HL-60 (cell line): ENCODE measurements around the gene TGM5.

Experiments used
- DNase-seq, 2 experiments: peaks; one replicate each; pipeline ENCODE4 v3.0.0-alpha.2; 2010 to 2020; ENCODE audit warnings: low read depth in 1 of 2, low spot score in 1 of 2
- H3K27ac ChIP-seq: fragments of 250-450 bp; sonication (Bioruptor Pico); replicated peaks from 2 replicates; pipeline ENCODE4 v1.5.1; 2020; ENCODE audit warnings: mild to moderate bottlenecking, moderate library complexity
- H3K27me3 ChIP-seq: fragments of 250-450 bp; sonication (Bioruptor Pico); 2 replicates; pipeline ENCODE4 v1.5.1; 2021; ENCODE audit warnings: mild to moderate bottlenecking, moderate library complexity; ENCODE audit not compliant: insufficient read depth, poor library complexity, severe bottlenecking
- H3K4me3 ChIP-seq: replicated peaks from 2 replicates; pipeline ENCODE4 v1.5.1; 2011; ENCODE audit warnings: mild to moderate bottlenecking, control low read depth, low read length; ENCODE audit not compliant: insufficient read depth
- GABPA ChIP-seq: IDR thresholded peaks from 2 replicates; pipeline ENCODE4 v1.6.1; 2012; ENCODE audit warnings: low read depth
- POLR2AphosphoS5 ChIP-seq: IDR thresholded peaks from 2 replicates; pipeline ENCODE4 v1.6.1; 2012; ENCODE audit warnings: low read depth
- SPI1 ChIP-seq: IDR thresholded peaks from 2 replicates; pipeline ENCODE4 v1.6.1; 2012; ENCODE audit warnings: low read depth, mild to moderate bottlenecking, borderline replicate concordance
- TF ChIP-seq, protein P1 (sequence below): IDR thresholded peaks from 2 replicates; pipeline ENCODE4 v1.6.1; 2012; ENCODE audit warnings: low read depth; ENCODE audit not compliant: insufficient replicate concordance
- TF ChIP-seq, protein P2 (sequence below): IDR thresholded peaks from one replicate; pipeline ENCODE4 v1.5.1; 2011; ENCODE audit warnings: low read length, control low read depth, inconsistent platforms; ENCODE audit not compliant: insufficient read depth

Gene TGM5

DNA sequence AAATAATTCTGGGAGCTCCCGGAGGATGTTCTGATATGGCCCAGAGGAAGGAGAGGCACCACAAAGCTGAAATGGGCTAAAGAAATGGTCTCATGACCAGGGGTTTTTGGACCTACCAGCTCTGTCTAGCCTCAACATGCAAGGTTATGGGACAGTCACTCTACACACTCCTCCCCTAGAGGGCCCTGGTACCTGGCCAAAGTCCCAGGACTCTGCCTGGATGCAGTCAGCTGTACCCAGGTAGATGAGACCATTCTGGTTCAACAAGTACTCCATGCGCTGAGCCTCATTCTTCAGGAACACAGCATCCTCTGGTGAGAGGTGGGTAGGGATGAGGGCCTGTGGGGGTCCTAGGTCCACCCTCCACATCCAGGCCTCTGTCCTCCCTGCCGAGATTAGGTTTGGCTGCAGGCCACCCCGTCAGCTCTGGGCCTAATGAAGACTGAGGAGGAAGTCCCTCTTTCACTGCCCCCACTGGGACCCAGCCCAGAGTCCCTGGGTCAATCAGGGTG lies 55.4 kb downstream of the TGM5 start:
- Histone ChIP-seq H3K4me3 (no peak overlapping the region), H3K27me3 (peaks cover 2% of the 10 kb centered on the region), H3K27ac (no peak overlapping the region)
- no peak for DNase-seq
- TF ChIP-seq, protein P1, sequence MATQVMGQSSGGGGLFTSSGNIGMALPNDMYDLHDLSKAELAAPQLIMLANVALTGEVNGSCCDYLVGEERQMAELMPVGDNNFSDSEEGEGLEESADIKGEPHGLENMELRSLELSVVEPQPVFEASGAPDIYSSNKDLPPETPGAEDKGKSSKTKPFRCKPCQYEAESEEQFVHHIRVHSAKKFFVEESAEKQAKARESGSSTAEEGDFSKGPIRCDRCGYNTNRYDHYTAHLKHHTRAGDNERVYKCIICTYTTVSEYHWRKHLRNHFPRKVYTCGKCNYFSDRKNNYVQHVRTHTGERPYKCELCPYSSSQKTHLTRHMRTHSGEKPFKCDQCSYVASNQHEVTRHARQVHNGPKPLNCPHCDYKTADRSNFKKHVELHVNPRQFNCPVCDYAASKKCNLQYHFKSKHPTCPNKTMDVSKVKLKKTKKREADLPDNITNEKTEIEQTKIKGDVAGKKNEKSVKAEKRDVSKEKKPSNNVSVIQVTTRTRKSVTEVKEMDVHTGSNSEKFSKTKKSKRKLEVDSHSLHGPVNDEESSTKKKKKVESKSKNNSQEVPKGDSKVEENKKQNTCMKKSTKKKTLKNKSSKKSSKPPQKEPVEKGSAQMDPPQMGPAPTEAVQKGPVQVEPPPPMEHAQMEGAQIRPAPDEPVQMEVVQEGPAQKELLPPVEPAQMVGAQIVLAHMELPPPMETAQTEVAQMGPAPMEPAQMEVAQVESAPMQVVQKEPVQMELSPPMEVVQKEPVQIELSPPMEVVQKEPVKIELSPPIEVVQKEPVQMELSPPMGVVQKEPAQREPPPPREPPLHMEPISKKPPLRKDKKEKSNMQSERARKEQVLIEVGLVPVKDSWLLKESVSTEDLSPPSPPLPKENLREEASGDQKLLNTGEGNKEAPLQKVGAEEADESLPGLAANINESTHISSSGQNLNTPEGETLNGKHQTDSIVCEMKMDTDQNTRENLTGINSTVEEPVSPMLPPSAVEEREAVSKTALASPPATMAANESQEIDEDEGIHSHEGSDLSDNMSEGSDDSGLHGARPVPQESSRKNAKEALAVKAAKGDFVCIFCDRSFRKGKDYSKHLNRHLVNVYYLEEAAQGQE, result no peak
- TF ChIP-seq POLR2AphosphoS5 (no peak), SPI1 (no peak), GABPA (no peak)
- TF ChIP-seq, protein P2, sequence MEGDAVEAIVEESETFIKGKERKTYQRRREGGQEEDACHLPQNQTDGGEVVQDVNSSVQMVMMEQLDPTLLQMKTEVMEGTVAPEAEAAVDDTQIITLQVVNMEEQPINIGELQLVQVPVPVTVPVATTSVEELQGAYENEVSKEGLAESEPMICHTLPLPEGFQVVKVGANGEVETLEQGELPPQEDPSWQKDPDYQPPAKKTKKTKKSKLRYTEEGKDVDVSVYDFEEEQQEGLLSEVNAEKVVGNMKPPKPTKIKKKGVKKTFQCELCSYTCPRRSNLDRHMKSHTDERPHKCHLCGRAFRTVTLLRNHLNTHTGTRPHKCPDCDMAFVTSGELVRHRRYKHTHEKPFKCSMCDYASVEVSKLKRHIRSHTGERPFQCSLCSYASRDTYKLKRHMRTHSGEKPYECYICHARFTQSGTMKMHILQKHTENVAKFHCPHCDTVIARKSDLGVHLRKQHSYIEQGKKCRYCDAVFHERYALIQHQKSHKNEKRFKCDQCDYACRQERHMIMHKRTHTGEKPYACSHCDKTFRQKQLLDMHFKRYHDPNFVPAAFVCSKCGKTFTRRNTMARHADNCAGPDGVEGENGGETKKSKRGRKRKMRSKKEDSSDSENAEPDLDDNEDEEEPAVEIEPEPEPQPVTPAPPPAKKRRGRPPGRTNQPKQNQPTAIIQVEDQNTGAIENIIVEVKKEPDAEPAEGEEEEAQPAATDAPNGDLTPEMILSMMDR, result no peak

DNA sequence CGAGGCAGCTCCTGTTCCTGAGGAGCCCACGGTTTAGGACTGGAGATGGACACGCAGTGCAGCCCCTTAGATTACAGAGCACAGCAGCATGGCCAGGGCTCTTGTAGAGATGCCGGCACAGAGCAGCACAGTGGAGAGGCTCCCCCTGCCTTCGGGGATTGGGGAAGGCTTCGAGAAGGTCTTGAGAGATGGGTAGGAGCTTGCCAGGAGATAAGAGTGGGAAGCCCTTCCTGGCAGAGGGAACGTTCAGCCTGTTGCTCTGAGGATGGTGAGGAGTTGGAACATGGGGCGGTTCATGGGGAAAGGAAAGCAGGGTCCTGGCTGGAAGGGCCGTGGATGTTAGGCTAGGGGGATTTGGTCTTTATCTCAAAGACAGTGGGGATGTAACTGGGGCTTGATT lies 55.9 kb downstream of the TGM5 start:
- H3K27me3 ChIP-seq, result peaks cover 2% of the 10 kb centered on the region
- no peak overlapping the region for H3K4me3 ChIP-seq
- TF ChIP-seq, protein P1, result no peak
- TF ChIP-seq GABPA, result no peak
- TF ChIP-seq, protein P2, result no peak
- TF ChIP-seq POLR2AphosphoS5, result no peak
- no peak for TF ChIP-seq SPI1
- H3K27ac ChIP-seq, result no peak overlapping the region
- no peak for DNase-seq

DNA sequence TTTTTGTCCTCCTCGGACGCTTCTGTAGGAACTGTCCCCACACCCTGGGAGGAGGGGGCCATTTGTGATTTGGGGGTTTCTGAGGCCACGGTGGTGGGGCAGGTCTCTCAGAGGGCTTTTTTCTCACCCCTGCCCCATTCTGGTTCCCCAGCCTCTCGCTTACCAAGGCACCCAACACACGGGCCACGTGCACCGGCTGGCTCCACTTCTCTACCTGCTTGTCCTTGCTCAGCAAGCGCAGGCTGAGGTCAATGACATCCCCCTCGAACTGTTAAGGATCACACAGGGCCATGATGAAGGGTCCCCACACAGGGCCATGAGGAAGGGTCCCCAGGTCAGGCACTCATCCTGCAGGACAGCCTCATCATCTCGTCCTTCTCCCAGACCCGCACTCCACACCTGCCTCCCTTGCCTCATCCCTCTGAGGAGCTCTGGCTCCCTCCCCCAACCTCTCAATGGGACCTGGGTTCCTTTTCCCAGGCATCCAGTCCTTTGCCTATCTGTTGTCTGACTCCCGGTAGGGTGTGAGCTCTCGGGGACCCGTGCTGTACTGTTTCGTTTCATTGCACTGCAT lies 56.5 kb downstream of the TGM5 start:
- Histone ChIP-seq H3K27ac (no peak overlapping the region), H3K27me3 (peaks cover 2% of the 10 kb centered on the region), H3K4me3 (no peak overlapping the region)
- DNase-seq, result no peak
- TF ChIP-seq GABPA, result no peak
- no peak for TF ChIP-seq POLR2AphosphoS5
- TF ChIP-seq, protein P1, result no peak
- TF ChIP-seq SPI1, result no peak
- TF ChIP-seq, protein P2, result no peak
